Measurements from ENCODE around the gene TBCCD1. TPM values are rescaled to one million over a fixed set of nuclear protein-coding genes. Genes with fewer than 3 reads are reported as not detected.
"Not testable (repeated sequence)": the region's sequence is repeated elsewhere in the genome, so short reads cannot be mapped to it uniquely, and the experiment has no call there.

TBCCD1 gene
- total RNA-seq, 4 donors from 2014 or later, result 9.7 to 17.7 (median 14.6) TPM

GRCh38 chr3:186577521-186577920 lies 10.4 kb upstream of the TBCCD1 start:
- WGBS, 2 donors, result 79 to 83% methylated on average over 2 of the region's 2 CpGs
- TF ChIP-seq POLR2A (IDR thresholded peaks at IDR 0.05) (no peak), CTCF (IDR thresholded peaks at IDR 0.05) (no peak)

GRCh38 chr3:186571644-186572013 lies 4.5 kb upstream of the TBCCD1 start:
- peak overlapping the region; percentile 86 for H3K4me3 ChIP-seq (ENCODE audit: low read depth, poor library complexity, severe bottlenecking)
- no peak for DNase-seq (ENCODE audit: low spot score in 2 of 2)
- WGBS, 2 donors, result 62 to 72% methylated on average over 2 of the region's 2 CpGs
- intact Hi-C loops (cut with DNase I; ENCODE audit: low total_unique reads), result no loop called here
- TF ChIP-seq POLR2A (IDR thresholded peaks at IDR 0.05) (no peak), CTCF (IDR thresholded peaks at IDR 0.05) (no peak)

More at GRCh38 chr3:186577521-186577920, 10.4 kb upstream of the TBCCD1 start:
- no peak for DNase-seq (ENCODE audit: low spot score in 2 of 2)
- intact Hi-C loops (cut with DNase I; ENCODE audit: low total_unique reads), result no loop called here
- H3K4me3 ChIP-seq (ENCODE audit: low read depth, poor library complexity, severe bottlenecking), result no peak overlapping the region

- intact Hi-C loops (cut with DNase I; ENCODE audit: low total_unique reads), result no loop called here
- TF ChIP-seq CTCF (IDR thresholded peaks at IDR 0.05) (no peak), POLR2A (IDR thresholded peaks at IDR 0.05) (no peak)
- WGBS, 2 donors, result 7 to 11% methylated on average over 20 to 21 of the region's 21 CpGs
- DNase-seq (ENCODE audit: low spot score in 2 of 2), result peak in 1 of 2 donors; percentile 87
- peak overlapping the region; percentile 86 for H3K4me3 ChIP-seq (ENCODE audit: low read depth, poor library complexity, severe bottlenecking)
Measured at GRCh38 chr3:186570941-186571643, 4.0 kb upstream of the TBCCD1 start.

- intact Hi-C loops (cut with DNase I; ENCODE audit: low total_unique reads), result no loop called here
- WGBS, 2 donors, result 0% methylated on average over 41 to 53 of the region's 59 CpGs
- peak; percentile 99 to 100 for DNase-seq (ENCODE audit: low spot score in 2 of 2)
- peak within 1 kb of the TSS; percentile 86 for H3K4me3 ChIP-seq (ENCODE audit: low read depth, poor library complexity, severe bottlenecking)
- TF ChIP-seq POLR2A (IDR thresholded peaks at IDR 0.05), result no peak
- no peak for TF ChIP-seq CTCF (IDR thresholded peaks at IDR 0.05)
Measured at GRCh38 chr3:186570096-186570940, 3.2 kb upstream of the TBCCD1 start, which contains the start of gene DNAJB11. TSS of gene DNAJB11 (plus strand) at chr3:186570720. CDS start at chr3:186570898, 178 bp downstream.

- TF ChIP-seq POLR2A (IDR thresholded peaks at IDR 0.05) (no peak), CTCF (IDR thresholded peaks at IDR 0.05) (no peak)
- H3K4me3 ChIP-seq (ENCODE audit: low read depth, poor library complexity, severe bottlenecking), result no peak overlapping the region
- intact Hi-C loops (cut with DNase I; ENCODE audit: low total_unique reads), result no loop called here
- WGBS, 2 donors, result 7 to 8% methylated on average over 7 of the region's 7 CpGs
- no peak for DNase-seq (ENCODE audit: low spot score in 2 of 2)
Measured at GRCh38 chr3:186569779-186570095, 2.6 kb upstream of the TBCCD1 start.

- H3K4me3 ChIP-seq (ENCODE audit: low read depth, poor library complexity, severe bottlenecking); intact Hi-C loops (cut with DNase I; ENCODE audit: low total_unique reads); DNase-seq (ENCODE audit: low spot score in 2 of 2): not testable (repeated sequence)
- WGBS, 2 donors, result 83 to 86% methylated on average over 11 of the region's 11 CpGs
Measured at GRCh38 chr3:186569361-186569760, 2.2 kb upstream of the TBCCD1 start.

Data from lower leg skin (tissue), 4 donors.